ENCODE results near the gene NPHP1. TPM values are rescaled to one million over a fixed set of nuclear protein-coding genes. Genes with fewer than 3 reads are reported as not detected.
"Not testable (repeated sequence)": the region's sequence is repeated elsewhere in the genome, so short reads cannot be mapped to it uniquely, and the experiment has no call there.

Gene NPHP1
- total RNA-seq, 1 experiment from 2014 or later = 4.7 TPM

- no peak overlapping the region for H2AFZ ChIP-seq (ENCODE audit: low read depth, low read length, poor library complexity, severe bottlenecking)
- H3K4me1 ChIP-seq (ENCODE audit: control insufficient read depth in 1 of 2, insufficient read depth in 2 of 2, low read length in 2 of 2) = peaks cover 36 to 60% of the 10 kb centered on the region in 2 experiments
- no peaks in the 10 kb centered on the region for H3K27me3 ChIP-seq (ENCODE audit: insufficient read depth, low read length)
- peaks cover 61% of the 10 kb centered on the region for H3K79me2 ChIP-seq (ENCODE audit: insufficient read depth, low read length)
- no TSS peak for BruUV-seq (replicated peaks)
- RAD21 ChIA-PET (ENCODE audit: low non-redundant PET in 1 of 2, low total read pairs in 2 of 2, uncharacterized antibody in 2 of 2, unreplicated experiment in 2 of 2) = no interaction called here
- DNase-seq (ENCODE audit: low read depth, low spot score) (no peak), ATAC-seq (no peak)
- H3K9ac ChIP-seq (ENCODE audit: low read length) = 0 out of 2 replicates have a peak overlapping the region, but pooled peaks have one; percentile 9
- CTCF ChIA-PET = no interaction called here
- TF ChIP-seq ZNF274 (IDR thresholded peaks at IDR 0.05; ENCODE audit: low read depth, low read length) (no peak), CBX3 (IDR thresholded peaks at IDR 0.05; ENCODE audit: low read depth) (no peak), CEBPB (IDR thresholded peaks at IDR 0.05; ENCODE audit: low read depth) (no peak), SRF (IDR thresholded peaks at IDR 0.05; ENCODE audit: low read depth) (no peak), EZH2 (IDR thresholded peaks at IDR 0.05) (no peak), SP1 (IDR thresholded peaks at IDR 0.05; ENCODE audit: low read depth) (no peak), FOSL1 (IDR thresholded peaks at IDR 0.05; ENCODE audit: low read depth) (no peak), POLR2AphosphoS5 (IDR thresholded peaks at IDR 0.05; ENCODE audit: low read depth, low read length) (no peak), EGR1 (IDR thresholded peaks at IDR 0.05; ENCODE audit: low read depth) (no peak)
- TF ChIP-seq, protein P1, sequence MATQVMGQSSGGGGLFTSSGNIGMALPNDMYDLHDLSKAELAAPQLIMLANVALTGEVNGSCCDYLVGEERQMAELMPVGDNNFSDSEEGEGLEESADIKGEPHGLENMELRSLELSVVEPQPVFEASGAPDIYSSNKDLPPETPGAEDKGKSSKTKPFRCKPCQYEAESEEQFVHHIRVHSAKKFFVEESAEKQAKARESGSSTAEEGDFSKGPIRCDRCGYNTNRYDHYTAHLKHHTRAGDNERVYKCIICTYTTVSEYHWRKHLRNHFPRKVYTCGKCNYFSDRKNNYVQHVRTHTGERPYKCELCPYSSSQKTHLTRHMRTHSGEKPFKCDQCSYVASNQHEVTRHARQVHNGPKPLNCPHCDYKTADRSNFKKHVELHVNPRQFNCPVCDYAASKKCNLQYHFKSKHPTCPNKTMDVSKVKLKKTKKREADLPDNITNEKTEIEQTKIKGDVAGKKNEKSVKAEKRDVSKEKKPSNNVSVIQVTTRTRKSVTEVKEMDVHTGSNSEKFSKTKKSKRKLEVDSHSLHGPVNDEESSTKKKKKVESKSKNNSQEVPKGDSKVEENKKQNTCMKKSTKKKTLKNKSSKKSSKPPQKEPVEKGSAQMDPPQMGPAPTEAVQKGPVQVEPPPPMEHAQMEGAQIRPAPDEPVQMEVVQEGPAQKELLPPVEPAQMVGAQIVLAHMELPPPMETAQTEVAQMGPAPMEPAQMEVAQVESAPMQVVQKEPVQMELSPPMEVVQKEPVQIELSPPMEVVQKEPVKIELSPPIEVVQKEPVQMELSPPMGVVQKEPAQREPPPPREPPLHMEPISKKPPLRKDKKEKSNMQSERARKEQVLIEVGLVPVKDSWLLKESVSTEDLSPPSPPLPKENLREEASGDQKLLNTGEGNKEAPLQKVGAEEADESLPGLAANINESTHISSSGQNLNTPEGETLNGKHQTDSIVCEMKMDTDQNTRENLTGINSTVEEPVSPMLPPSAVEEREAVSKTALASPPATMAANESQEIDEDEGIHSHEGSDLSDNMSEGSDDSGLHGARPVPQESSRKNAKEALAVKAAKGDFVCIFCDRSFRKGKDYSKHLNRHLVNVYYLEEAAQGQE (IDR thresholded peaks at IDR 0.05; ENCODE audit: low read depth) = no peak
- H3K9me3 ChIP-seq (ENCODE audit: control insufficient read depth in 1 of 2, insufficient read depth in 1 of 2, low read depth in 1 of 2, low read length in 2 of 2) = no peaks in the 10 kb centered on the region
- intact Hi-C loops (cut with micrococcal nuclease) = no loop called here
- H3K9me2 ChIP-seq (ENCODE audit: insufficient read depth) = no peaks in the 10 kb centered on the region
- no peaks in the 10 kb centered on the region for H4K20me1 ChIP-seq (ENCODE audit: insufficient read depth)
- POLR2A ChIA-PET = interaction anchor here (1.0 kb wide), 1 partner anchor 10 kb away, joined by 3 read pairs; no protein-coding TSS in a partner anchor
- peaks cover 0 to 26% of the 10 kb centered on the region in 2 experiments; a peak in 1 of 4 replicates for H3K36me3 ChIP-seq (ENCODE audit: control insufficient read depth in 1 of 2, insufficient read depth in 2 of 2, low read length in 2 of 2)
- no peak overlapping the region for H3K4me3 ChIP-seq (replicated peaks in 1 of 2; ENCODE audit: low read depth in 1 of 2, low read length in 2 of 2)
- H3K27ac ChIP-seq (ENCODE audit: low read depth, low read length) = peak overlapping the region; percentile 14
- H3K4me2 ChIP-seq (ENCODE audit: low read length) = no peak overlapping the region
These were observed 108.7 kb downstream of the NPHP1 start for GRCh38 chr2:110095994-110096633.

GRCh38 chr2:110094884-110095534 is 109.8 kb downstream of the NPHP1 start:
- H3K27ac ChIP-seq (ENCODE audit: low read depth, low read length); ATAC-seq; BruUV-seq (replicated peaks); H3K4me3 ChIP-seq (replicated peaks in 1 of 2; ENCODE audit: low read depth in 1 of 2, low read length in 2 of 2); intact Hi-C loops (cut with micrococcal nuclease); DNase-seq (ENCODE audit: low read depth, low spot score); H3K9me2 ChIP-seq (ENCODE audit: insufficient read depth); H4K20me1 ChIP-seq (ENCODE audit: insufficient read depth); H3K4me2 ChIP-seq (ENCODE audit: low read length); H3K9me3 ChIP-seq (ENCODE audit: control insufficient read depth in 1 of 2, insufficient read depth in 1 of 2, low read depth in 1 of 2, low read length in 2 of 2); CTCF ChIA-PET; RAD21 ChIA-PET (ENCODE audit: low non-redundant PET in 1 of 2, low total read pairs in 2 of 2, uncharacterized antibody in 2 of 2, unreplicated experiment in 2 of 2); H3K27me3 ChIP-seq (ENCODE audit: insufficient read depth, low read length); H3K9ac ChIP-seq (ENCODE audit: low read length); H2AFZ ChIP-seq (ENCODE audit: low read depth, low read length, poor library complexity, severe bottlenecking): not testable (repeated sequence)
- peaks cover 25 to 49% of the 10 kb centered on the region in 2 experiments for H3K4me1 ChIP-seq (ENCODE audit: control insufficient read depth in 1 of 2, insufficient read depth in 2 of 2, low read length in 2 of 2)
- H3K36me3 ChIP-seq (ENCODE audit: control insufficient read depth in 1 of 2, insufficient read depth in 2 of 2, low read length in 2 of 2) = peaks cover 0 to 23% of the 10 kb centered on the region in 2 experiments; a peak in 1 of 4 replicates
- H3K79me2 ChIP-seq (ENCODE audit: insufficient read depth, low read length) = peaks cover 50% of the 10 kb centered on the region
- POLR2A ChIA-PET = interaction anchor here (1.0 kb wide), 1 partner anchor 11 kb away, joined by 3 read pairs; no protein-coding TSS in a partner anchor

DNA sequence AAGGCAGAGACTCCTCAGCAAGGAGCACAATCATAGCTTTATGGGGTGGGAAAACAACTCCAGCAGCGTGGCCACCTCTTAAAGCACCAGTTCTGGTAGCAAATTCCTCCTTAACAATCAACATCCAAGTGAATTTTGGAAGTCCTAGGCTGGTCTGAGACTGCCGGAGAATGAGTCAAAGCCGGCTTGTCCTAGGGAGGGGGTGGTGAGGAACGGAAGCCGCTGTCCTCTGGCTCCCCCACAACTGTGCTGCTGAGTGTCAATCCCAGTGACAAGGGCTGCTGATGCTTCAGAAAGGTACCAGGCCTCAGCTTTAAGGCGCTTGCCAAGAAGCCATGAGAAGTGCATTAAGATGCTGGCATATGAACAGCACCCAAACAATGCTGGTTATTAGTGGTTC is 110.9 kb downstream of the NPHP1 start:
- intact Hi-C loops (cut with micrococcal nuclease); H3K27ac ChIP-seq (ENCODE audit: low read depth, low read length); H3K27me3 ChIP-seq (ENCODE audit: insufficient read depth, low read length); CTCF ChIA-PET; RAD21 ChIA-PET (ENCODE audit: low non-redundant PET in 1 of 2, low total read pairs in 2 of 2, uncharacterized antibody in 2 of 2, unreplicated experiment in 2 of 2); H2AFZ ChIP-seq (ENCODE audit: low read depth, low read length, poor library complexity, severe bottlenecking); ATAC-seq; H3K4me2 ChIP-seq (ENCODE audit: low read length); H3K9me2 ChIP-seq (ENCODE audit: insufficient read depth); H3K4me3 ChIP-seq (replicated peaks in 1 of 2; ENCODE audit: low read depth in 1 of 2, low read length in 2 of 2); DNase-seq (ENCODE audit: low read depth, low spot score); H4K20me1 ChIP-seq (ENCODE audit: insufficient read depth); H3K9me3 ChIP-seq (ENCODE audit: control insufficient read depth in 1 of 2, insufficient read depth in 1 of 2, low read depth in 1 of 2, low read length in 2 of 2); POLR2A ChIA-PET; H3K9ac ChIP-seq (ENCODE audit: low read length); BruUV-seq (replicated peaks): not testable (repeated sequence)
- Histone ChIP-seq H3K4me1 (ENCODE audit: control insufficient read depth in 1 of 2, insufficient read depth in 2 of 2, low read length in 2 of 2) (peaks cover 18 to 38% of the 10 kb centered on the region in 2 experiments), H3K79me2 (ENCODE audit: insufficient read depth, low read length) (peaks cover 39% of the 10 kb centered on the region), H3K36me3 (ENCODE audit: control insufficient read depth in 1 of 2, insufficient read depth in 2 of 2, low read length in 2 of 2) (peaks cover 0 to 13% of the 10 kb centered on the region in 2 experiments; a peak in 1 of 4 replicates)
